Measurements from ENCODE around the gene MBOAT1. TPM values are rescaled to one million over a fixed set of nuclear protein-coding genes. Genes with fewer than 3 reads are reported as not detected.

Gene MBOAT1
- polyA plus RNA-seq, 1 donor from 2014 or later = not detected

DNA sequence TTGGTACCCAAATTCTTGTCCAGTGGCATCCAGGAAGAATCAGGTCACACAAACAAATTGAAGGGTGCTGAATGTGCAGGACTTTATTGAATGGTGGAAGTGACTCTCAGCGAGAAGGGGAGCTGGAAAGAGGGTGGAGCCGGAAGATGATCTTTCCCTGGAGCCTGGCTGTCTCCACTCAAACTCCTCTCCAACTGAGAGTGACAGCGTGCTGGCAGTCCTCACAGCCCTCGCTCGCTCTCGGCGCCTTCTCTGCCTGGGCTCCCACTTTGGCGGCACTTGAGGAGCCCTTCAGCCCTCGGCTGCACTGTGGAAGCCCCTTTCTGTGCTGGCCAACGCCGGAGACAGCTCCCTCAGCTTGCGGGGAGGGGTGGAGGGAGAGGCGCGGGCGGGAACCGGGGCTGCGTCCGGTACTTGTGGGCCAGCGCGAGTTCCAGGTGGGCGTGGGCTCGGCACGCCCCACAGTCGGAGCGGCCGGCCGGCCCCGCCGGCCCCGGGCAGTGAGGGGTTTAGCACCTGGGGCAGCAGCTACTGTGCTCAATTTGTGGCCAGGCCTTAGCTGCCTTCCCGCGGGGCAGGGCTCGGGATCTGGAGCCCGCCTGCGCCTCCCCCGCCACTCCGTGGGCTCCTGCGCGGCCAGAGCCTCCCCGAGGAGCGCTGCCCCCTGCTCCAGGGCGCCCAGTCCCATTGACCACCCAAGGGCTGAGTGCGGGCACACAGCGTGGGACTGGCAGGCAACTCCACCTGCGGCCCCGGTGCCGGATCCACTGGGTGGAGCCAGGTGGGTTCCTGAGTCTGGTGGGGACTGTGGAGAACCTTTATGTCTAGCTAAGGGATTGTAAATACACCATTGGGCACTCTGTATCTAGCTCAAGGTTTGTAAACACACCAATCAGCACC is 26.7 kb upstream of the MBOAT1 start:
- no peaks in the 10 kb centered on the region for H3K36me3 ChIP-seq (ENCODE audit: insufficient read depth, low read length)
- H3K4me2 ChIP-seq (ENCODE audit: low read length) = no peak overlapping the region
- no peak overlapping the region for H3K27ac ChIP-seq (ENCODE audit: low read length)
- no peaks in the 10 kb centered on the region for H4K20me1 ChIP-seq (ENCODE audit: insufficient read depth)
- H3K9me2 ChIP-seq (ENCODE audit: insufficient read depth, low read length) = no peaks in the 10 kb centered on the region
- no peak overlapping the region for H2AFZ ChIP-seq (ENCODE audit: low read depth, low read length)
- no peaks in the 10 kb centered on the region for H3K79me2 ChIP-seq (replicated peaks; ENCODE audit: insufficient read depth, low read length)
- TF ChIP-seq, protein P1, sequence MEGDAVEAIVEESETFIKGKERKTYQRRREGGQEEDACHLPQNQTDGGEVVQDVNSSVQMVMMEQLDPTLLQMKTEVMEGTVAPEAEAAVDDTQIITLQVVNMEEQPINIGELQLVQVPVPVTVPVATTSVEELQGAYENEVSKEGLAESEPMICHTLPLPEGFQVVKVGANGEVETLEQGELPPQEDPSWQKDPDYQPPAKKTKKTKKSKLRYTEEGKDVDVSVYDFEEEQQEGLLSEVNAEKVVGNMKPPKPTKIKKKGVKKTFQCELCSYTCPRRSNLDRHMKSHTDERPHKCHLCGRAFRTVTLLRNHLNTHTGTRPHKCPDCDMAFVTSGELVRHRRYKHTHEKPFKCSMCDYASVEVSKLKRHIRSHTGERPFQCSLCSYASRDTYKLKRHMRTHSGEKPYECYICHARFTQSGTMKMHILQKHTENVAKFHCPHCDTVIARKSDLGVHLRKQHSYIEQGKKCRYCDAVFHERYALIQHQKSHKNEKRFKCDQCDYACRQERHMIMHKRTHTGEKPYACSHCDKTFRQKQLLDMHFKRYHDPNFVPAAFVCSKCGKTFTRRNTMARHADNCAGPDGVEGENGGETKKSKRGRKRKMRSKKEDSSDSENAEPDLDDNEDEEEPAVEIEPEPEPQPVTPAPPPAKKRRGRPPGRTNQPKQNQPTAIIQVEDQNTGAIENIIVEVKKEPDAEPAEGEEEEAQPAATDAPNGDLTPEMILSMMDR (IDR thresholded peaks at IDR 0.05; ENCODE audit: poor library complexity, severe bottlenecking) = no peak
- TF ChIP-seq EP300 (conservative IDR thresholded peaks at IDR 0.05; ENCODE audit: poor library complexity, severe bottlenecking) (no peak), RAD21 (conservative IDR thresholded peaks at IDR 0.05) (no peak), TAF1 (IDR thresholded peaks at IDR 0.05; ENCODE audit: low read depth) (no peak), MXI1 (conservative IDR thresholded peaks at IDR 0.05; ENCODE audit: poor library complexity, severe bottlenecking) (no peak), POLR2AphosphoS5 (IDR thresholded peaks at IDR 0.05) (no peak), EZH2 (IDR thresholded peaks at IDR 0.05; ENCODE audit: borderline replicate concordance, insufficient read depth, low read length, poor library complexity, severe bottlenecking) (no peak), SMC3 (conservative IDR thresholded peaks at IDR 0.05; ENCODE audit: poor library complexity) (no peak)
- TF ChIP-seq, protein P2, sequence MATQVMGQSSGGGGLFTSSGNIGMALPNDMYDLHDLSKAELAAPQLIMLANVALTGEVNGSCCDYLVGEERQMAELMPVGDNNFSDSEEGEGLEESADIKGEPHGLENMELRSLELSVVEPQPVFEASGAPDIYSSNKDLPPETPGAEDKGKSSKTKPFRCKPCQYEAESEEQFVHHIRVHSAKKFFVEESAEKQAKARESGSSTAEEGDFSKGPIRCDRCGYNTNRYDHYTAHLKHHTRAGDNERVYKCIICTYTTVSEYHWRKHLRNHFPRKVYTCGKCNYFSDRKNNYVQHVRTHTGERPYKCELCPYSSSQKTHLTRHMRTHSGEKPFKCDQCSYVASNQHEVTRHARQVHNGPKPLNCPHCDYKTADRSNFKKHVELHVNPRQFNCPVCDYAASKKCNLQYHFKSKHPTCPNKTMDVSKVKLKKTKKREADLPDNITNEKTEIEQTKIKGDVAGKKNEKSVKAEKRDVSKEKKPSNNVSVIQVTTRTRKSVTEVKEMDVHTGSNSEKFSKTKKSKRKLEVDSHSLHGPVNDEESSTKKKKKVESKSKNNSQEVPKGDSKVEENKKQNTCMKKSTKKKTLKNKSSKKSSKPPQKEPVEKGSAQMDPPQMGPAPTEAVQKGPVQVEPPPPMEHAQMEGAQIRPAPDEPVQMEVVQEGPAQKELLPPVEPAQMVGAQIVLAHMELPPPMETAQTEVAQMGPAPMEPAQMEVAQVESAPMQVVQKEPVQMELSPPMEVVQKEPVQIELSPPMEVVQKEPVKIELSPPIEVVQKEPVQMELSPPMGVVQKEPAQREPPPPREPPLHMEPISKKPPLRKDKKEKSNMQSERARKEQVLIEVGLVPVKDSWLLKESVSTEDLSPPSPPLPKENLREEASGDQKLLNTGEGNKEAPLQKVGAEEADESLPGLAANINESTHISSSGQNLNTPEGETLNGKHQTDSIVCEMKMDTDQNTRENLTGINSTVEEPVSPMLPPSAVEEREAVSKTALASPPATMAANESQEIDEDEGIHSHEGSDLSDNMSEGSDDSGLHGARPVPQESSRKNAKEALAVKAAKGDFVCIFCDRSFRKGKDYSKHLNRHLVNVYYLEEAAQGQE (IDR thresholded peaks at IDR 0.05; ENCODE audit: borderline replicate concordance) = no peak
- no peak overlapping the region for H3K4me3 ChIP-seq (ENCODE audit: low read length)
- H3K9me3 ChIP-seq (ENCODE audit: low read length) = no peaks in the 10 kb centered on the region
- no peak overlapping the region for H3K9ac ChIP-seq (ENCODE audit: low read length)
- H3F3A ChIP-seq (ENCODE audit: insufficient read depth, low read length, poor library complexity, severe bottlenecking) = no peaks in the 10 kb centered on the region
- no peaks in the 10 kb centered on the region for H3K27me3 ChIP-seq (ENCODE audit: insufficient read depth, low read depth, low read length)

DNA sequence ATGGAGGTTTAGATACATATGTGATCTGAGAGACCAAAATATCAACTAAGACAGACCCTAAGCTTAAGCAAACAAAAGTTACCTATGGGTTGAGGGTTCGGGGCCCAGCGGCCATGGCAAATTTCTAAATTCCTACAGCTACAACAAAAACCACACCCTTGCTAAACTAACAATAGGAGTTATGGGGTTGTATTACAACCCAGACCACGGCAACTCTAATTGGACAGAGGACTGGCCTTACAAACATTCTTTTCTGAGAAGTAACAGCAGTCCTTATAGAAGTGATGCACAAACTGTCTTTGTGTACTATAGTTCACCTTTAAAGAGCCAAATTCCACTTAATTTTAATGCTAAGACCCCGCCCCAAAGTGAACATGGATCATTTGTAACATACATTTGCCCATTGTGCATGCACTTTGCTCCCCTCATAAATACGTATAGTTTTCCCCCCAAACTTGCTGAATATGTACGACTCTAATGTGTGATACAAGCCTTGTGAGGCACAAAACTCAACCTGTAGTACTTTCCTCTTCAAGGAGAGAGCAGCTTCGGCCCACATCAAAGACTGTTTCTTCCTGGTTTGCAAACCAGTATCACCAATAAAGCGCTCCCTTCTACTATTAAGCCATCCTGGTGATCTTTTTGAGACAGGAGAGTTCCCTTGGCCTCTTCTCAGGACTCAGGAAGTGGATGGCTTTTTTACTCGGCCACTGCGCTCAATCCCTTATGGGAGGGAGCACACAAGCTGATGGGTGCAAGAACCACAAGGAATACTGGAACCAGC is 25.6 kb upstream of the MBOAT1 start:
- H3K36me3 ChIP-seq (ENCODE audit: insufficient read depth, low read length) = no peaks in the 10 kb centered on the region
- H2AFZ ChIP-seq (ENCODE audit: low read depth, low read length) = no peak overlapping the region
- no peak overlapping the region for H3K9ac ChIP-seq (ENCODE audit: low read length)
- H3K9me2 ChIP-seq (ENCODE audit: insufficient read depth, low read length) = no peaks in the 10 kb centered on the region
- no peaks in the 10 kb centered on the region for H4K20me1 ChIP-seq (ENCODE audit: insufficient read depth)
- H3K27me3 ChIP-seq (ENCODE audit: insufficient read depth, low read depth, low read length) = no peaks in the 10 kb centered on the region
- H3K9me3 ChIP-seq (ENCODE audit: low read length) = no peaks in the 10 kb centered on the region
- no peak for TF ChIP-seq POLR2AphosphoS5 (IDR thresholded peaks at IDR 0.05)
- no peak for TF ChIP-seq TAF1 (IDR thresholded peaks at IDR 0.05; ENCODE audit: low read depth)
- TF ChIP-seq MXI1 (conservative IDR thresholded peaks at IDR 0.05; ENCODE audit: poor library complexity, severe bottlenecking) = no peak
- TF ChIP-seq, protein P2 (IDR thresholded peaks at IDR 0.05; ENCODE audit: borderline replicate concordance) = no peak
- no peak for TF ChIP-seq EZH2 (IDR thresholded peaks at IDR 0.05; ENCODE audit: borderline replicate concordance, insufficient read depth, low read length, poor library complexity, severe bottlenecking)
- no peak for TF ChIP-seq EP300 (conservative IDR thresholded peaks at IDR 0.05; ENCODE audit: poor library complexity, severe bottlenecking)
- TF ChIP-seq SMC3 (conservative IDR thresholded peaks at IDR 0.05; ENCODE audit: poor library complexity) = no peak
- TF ChIP-seq, protein P1 (IDR thresholded peaks at IDR 0.05; ENCODE audit: poor library complexity, severe bottlenecking) = no peak
- no peak overlapping the region for H3K27ac ChIP-seq (ENCODE audit: low read length)
- no peaks in the 10 kb centered on the region for H3K79me2 ChIP-seq (replicated peaks; ENCODE audit: insufficient read depth, low read length)
- no peak overlapping the region for H3K4me3 ChIP-seq (ENCODE audit: low read length)
- H3F3A ChIP-seq (ENCODE audit: insufficient read depth, low read length, poor library complexity, severe bottlenecking) = no peaks in the 10 kb centered on the region
- no peak overlapping the region for H3K4me2 ChIP-seq (ENCODE audit: low read length)
